ENCODE measurements around the gene WDPCP. TPM values are rescaled to one million over a fixed set of nuclear protein-coding genes. Genes with fewer than 3 reads are reported as not detected.

The WDPCP gene
- total and polyA plus RNA-seq, 5 donors from 2014 or later, result 2.9 to 9.4 (median 3.9) TPM

DNA sequence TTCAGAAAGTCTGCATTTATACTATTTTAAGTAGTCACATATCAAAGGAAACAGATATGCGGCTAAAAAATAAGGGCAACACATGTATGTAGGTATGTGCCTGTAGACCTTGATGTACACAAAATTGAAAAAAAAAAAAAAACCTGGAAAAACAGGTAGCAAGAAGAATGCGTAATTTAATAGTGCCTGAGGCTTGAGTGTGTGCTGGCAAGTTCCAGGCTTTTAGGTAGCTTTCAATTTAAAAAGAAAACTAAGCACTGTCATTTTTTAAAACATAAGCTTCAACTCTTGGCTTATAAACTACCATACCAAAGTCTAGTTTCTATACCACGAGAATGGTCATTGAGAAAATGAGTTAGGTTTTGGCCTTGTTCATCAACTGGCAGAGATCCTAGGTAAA, 465.4 kb downstream of the WDPCP start:
- Histone ChIP-seq H3K4me1 (ENCODE audit: control insufficient read depth, insufficient read depth, low read length, poor library complexity, severe bottlenecking) (no peaks in the 10 kb centered on the region), H3K36me3 (ENCODE audit: control insufficient read depth, insufficient read depth, low read length) (no peaks in the 10 kb centered on the region), H3K9me3 (ENCODE audit: control insufficient read depth in 2 of 2, low read length in 2 of 2) (no peaks in the 10 kb centered on the region), H3K27me3 (ENCODE audit: control insufficient read depth, insufficient read depth, low read length) (no peaks in the 10 kb centered on the region), H3K27ac (ENCODE audit: insufficient read depth, low read length, poor library complexity, severe bottlenecking) (no peak overlapping the region), H3K4me3 (ENCODE audit: low read depth, low read length) (no peak overlapping the region)
- Mint-ChIP-seq H3K27ac (no peak overlapping the region), H3K9me3 (peaks cover 0 to 3% (median 0%) of the 10 kb centered on the region in 7 donors), H3K36me3 (peaks cover 5% of the 10 kb centered on the region), H3K4me3 (no peak overlapping the region), H3K4me1 (no peaks in the 10 kb centered on the region), H3K27me3 (no peaks in the 10 kb centered on the region)
- DNase-seq, result no peak
- ATAC-seq (ENCODE audit: low read depth in 2 of 2), result no peak

- H3K36me3 ChIP-seq (ENCODE audit: control insufficient read depth, insufficient read depth, low read length), result no peaks in the 10 kb centered on the region
- no peaks in the 10 kb centered on the region for H3K4me1 Mint-ChIP-seq
- no peaks in the 10 kb centered on the region for H3K27me3 Mint-ChIP-seq
- no peak overlapping the region for H3K4me3 ChIP-seq (ENCODE audit: low read depth, low read length)
- no peak overlapping the region for H3K27ac ChIP-seq (ENCODE audit: insufficient read depth, low read length, poor library complexity, severe bottlenecking)
- H3K4me3 Mint-ChIP-seq, result no peak overlapping the region
- peaks cover 0 to 2% of the 10 kb centered on the region in 2 experiments for H3K9me3 ChIP-seq (ENCODE audit: control insufficient read depth in 2 of 2, low read length in 2 of 2)
- H3K9me3 Mint-ChIP-seq, result peaks cover 0 to 9% (median 0%) of the 10 kb centered on the region in 7 donors
- no peaks in the 10 kb centered on the region for H3K4me1 ChIP-seq (ENCODE audit: control insufficient read depth, insufficient read depth, low read length, poor library complexity, severe bottlenecking)
- H3K27ac Mint-ChIP-seq, result no peak overlapping the region
- DNase-seq (no peak), ATAC-seq (ENCODE audit: low read depth in 2 of 2) (no peak)
- no peaks in the 10 kb centered on the region for H3K27me3 ChIP-seq (ENCODE audit: control insufficient read depth, insufficient read depth, low read length)
- peaks cover 5% of the 10 kb centered on the region for H3K36me3 Mint-ChIP-seq
Measured at GRCh38 chr2:63121055-63121834, 467.0 kb downstream of the WDPCP start.

- H3K4me3 Mint-ChIP-seq, result no peak overlapping the region
- peaks cover 0 to 27% (median 2%) of the 10 kb centered on the region in 7 donors for H3K9me3 Mint-ChIP-seq
- H3K36me3 Mint-ChIP-seq, result peaks cover 5% of the 10 kb centered on the region
Measured at GRCh38 chr2:63118821-63119220, 469.5 kb downstream of the WDPCP start.

DNA sequence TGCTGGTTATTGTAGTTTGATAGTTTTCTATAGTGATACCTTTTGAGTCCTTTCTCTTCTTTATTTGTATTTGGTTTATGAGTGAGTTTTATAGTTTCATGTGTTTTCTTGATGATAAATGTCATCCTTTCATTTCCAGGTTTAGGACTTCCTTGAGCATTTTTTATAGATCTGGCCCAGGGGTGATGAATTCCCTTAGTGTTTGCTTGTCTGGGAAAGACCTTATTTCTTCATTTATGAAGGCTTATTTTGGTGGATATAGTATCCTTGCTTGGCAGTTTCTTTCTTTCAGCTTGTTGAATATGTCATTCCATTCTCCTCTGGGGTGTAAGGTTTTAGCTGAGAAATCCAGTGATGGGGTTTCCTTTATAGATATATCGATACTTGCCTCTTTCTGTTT, 483.8 kb downstream of the WDPCP start:
- H3K4me1 Mint-ChIP-seq, result no peaks in the 10 kb centered on the region
- H3K4me1 ChIP-seq (ENCODE audit: control insufficient read depth, insufficient read depth, low read length, poor library complexity, severe bottlenecking), result no peaks in the 10 kb centered on the region
- no peaks in the 10 kb centered on the region for H3K36me3 ChIP-seq (ENCODE audit: control insufficient read depth, insufficient read depth, low read length)
- H3K9me3 Mint-ChIP-seq, result peaks cover 0 to 45% (median 12%) of the 10 kb centered on the region in 7 donors
- no peak overlapping the region for H3K27ac ChIP-seq (ENCODE audit: insufficient read depth, low read length, poor library complexity, severe bottlenecking)
- peaks cover 3% of the 10 kb centered on the region for H3K27me3 Mint-ChIP-seq
- H3K9me3 ChIP-seq (ENCODE audit: control insufficient read depth in 2 of 2, low read length in 2 of 2), result peaks cover 8 to 13% of the 10 kb centered on the region in 2 experiments
- no peak overlapping the region for H3K27ac Mint-ChIP-seq
- H3K4me3 ChIP-seq (ENCODE audit: low read depth, low read length), result no peak overlapping the region
- H3K27me3 ChIP-seq (ENCODE audit: control insufficient read depth, insufficient read depth, low read length), result no peaks in the 10 kb centered on the region
- no peaks in the 10 kb centered on the region for H3K36me3 Mint-ChIP-seq
- ATAC-seq (ENCODE audit: low read depth in 2 of 2), result no peak
- H3K4me3 Mint-ChIP-seq, result no peak overlapping the region
- no peak for DNase-seq

More at GRCh38 chr2:63118821-63119220, 469.5 kb downstream of the WDPCP start:
- no peak for ATAC-seq (ENCODE audit: low read depth in 2 of 2)
- H3K27me3 Mint-ChIP-seq, result no peaks in the 10 kb centered on the region
- H3K4me3 ChIP-seq (ENCODE audit: low read depth, low read length), result no peak overlapping the region
- H3K27ac ChIP-seq (ENCODE audit: insufficient read depth, low read length, poor library complexity, severe bottlenecking), result no peak overlapping the region
- H3K4me1 Mint-ChIP-seq, result no peaks in the 10 kb centered on the region
- no peak for DNase-seq
- H3K36me3 ChIP-seq (ENCODE audit: control insufficient read depth, insufficient read depth, low read length), result no peaks in the 10 kb centered on the region
- H3K27me3 ChIP-seq (ENCODE audit: control insufficient read depth, insufficient read depth, low read length), result no peaks in the 10 kb centered on the region
- peaks cover 0 to 2% of the 10 kb centered on the region in 2 experiments for H3K9me3 ChIP-seq (ENCODE audit: control insufficient read depth in 2 of 2, low read length in 2 of 2)
- H3K4me1 ChIP-seq (ENCODE audit: control insufficient read depth, insufficient read depth, low read length, poor library complexity, severe bottlenecking), result no peaks in the 10 kb centered on the region
- no peak overlapping the region for H3K27ac Mint-ChIP-seq

GRCh38 chr2:63101954-63102353, 486.3 kb downstream of the WDPCP start:
- Histone ChIP-seq H3K4me3 (ENCODE audit: low read depth, low read length) (no peak overlapping the region), H3K27me3 (ENCODE audit: control insufficient read depth, insufficient read depth, low read length) (no peaks in the 10 kb centered on the region), H3K36me3 (ENCODE audit: control insufficient read depth, insufficient read depth, low read length) (no peaks in the 10 kb centered on the region), H3K27ac (ENCODE audit: insufficient read depth, low read length, poor library complexity, severe bottlenecking) (no peak overlapping the region), H3K9me3 (ENCODE audit: control insufficient read depth in 2 of 2, low read length in 2 of 2) (peaks cover 8 to 13% of the 10 kb centered on the region in 2 experiments), H3K4me1 (ENCODE audit: control insufficient read depth, insufficient read depth, low read length, poor library complexity, severe bottlenecking) (no peaks in the 10 kb centered on the region)
- no peaks in the 10 kb centered on the region for H3K27me3 Mint-ChIP-seq
- H3K36me3 Mint-ChIP-seq, result no peaks in the 10 kb centered on the region
- H3K27ac Mint-ChIP-seq, result no peak overlapping the region
- H3K4me1 Mint-ChIP-seq, result no peaks in the 10 kb centered on the region
- no peak for ATAC-seq (ENCODE audit: low read depth in 2 of 2)
- no peak overlapping the region for H3K4me3 Mint-ChIP-seq
- no peak for DNase-seq
- H3K9me3 Mint-ChIP-seq, result peaks cover 0 to 37% (median 9%) of the 10 kb centered on the region in 7 donors

DNA sequence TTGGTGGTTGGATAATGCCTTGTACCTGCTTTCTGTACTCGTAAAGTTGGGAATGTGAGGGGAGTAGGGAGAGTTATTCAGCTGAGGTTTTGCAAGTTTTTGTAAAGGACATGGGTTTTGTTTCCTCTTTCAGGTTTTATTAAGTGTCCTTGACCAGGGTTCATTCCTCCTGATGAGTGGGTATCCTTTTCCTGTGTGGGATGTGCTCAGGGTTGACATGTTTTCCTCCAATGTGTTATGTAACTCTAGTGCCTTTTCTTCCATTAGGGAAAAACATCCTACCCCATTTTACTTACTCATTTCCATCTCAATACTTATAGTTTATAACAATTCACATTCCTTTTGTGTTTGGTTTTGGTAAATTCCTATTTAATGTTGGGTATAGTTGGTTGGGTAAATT, 489.2 kb downstream of the WDPCP start:
- no peak overlapping the region for H3K4me3 Mint-ChIP-seq
- DNase-seq (no peak), ATAC-seq (ENCODE audit: low read depth in 2 of 2) (no peak)
- H3K27ac ChIP-seq (ENCODE audit: insufficient read depth, low read length, poor library complexity, severe bottlenecking), result no peak overlapping the region
- peaks cover 0 to under 1% of the 10 kb centered on the region in 2 experiments for H3K9me3 ChIP-seq (ENCODE audit: control insufficient read depth in 2 of 2, low read length in 2 of 2)
- H3K4me3 ChIP-seq (ENCODE audit: low read depth, low read length), result no peak overlapping the region
- H3K9me3 Mint-ChIP-seq, result peaks cover 0 to 17% (median 3%) of the 10 kb centered on the region in 7 donors
- no peaks in the 10 kb centered on the region for H3K36me3 Mint-ChIP-seq
- no peaks in the 10 kb centered on the region for H3K36me3 ChIP-seq (ENCODE audit: control insufficient read depth, insufficient read depth, low read length)
- H3K27me3 Mint-ChIP-seq, result peaks cover 9% of the 10 kb centered on the region
- H3K27me3 ChIP-seq (ENCODE audit: control insufficient read depth, insufficient read depth, low read length), result no peaks in the 10 kb centered on the region
- no peaks in the 10 kb centered on the region for H3K4me1 ChIP-seq (ENCODE audit: control insufficient read depth, insufficient read depth, low read length, poor library complexity, severe bottlenecking)
- no peak overlapping the region for H3K27ac Mint-ChIP-seq
- no peaks in the 10 kb centered on the region for H3K4me1 Mint-ChIP-seq

- Mint-ChIP-seq H3K36me3 (no peaks in the 10 kb centered on the region), H3K4me3 (no peak overlapping the region), H3K4me1 (no peaks in the 10 kb centered on the region), H3K9me3 (peaks cover 0 to 3% (median 0%) of the 10 kb centered on the region in 7 donors), H3K27me3 (peaks cover 25% of the 10 kb centered on the region), H3K27ac (no peak overlapping the region)
- Histone ChIP-seq H3K9me3 (ENCODE audit: control insufficient read depth in 2 of 2, low read length in 2 of 2) (no peaks in the 10 kb centered on the region), H3K36me3 (ENCODE audit: control insufficient read depth, insufficient read depth, low read length) (no peaks in the 10 kb centered on the region), H3K4me3 (ENCODE audit: low read depth, low read length) (no peak overlapping the region), H3K27me3 (ENCODE audit: control insufficient read depth, insufficient read depth, low read length) (no peaks in the 10 kb centered on the region), H3K4me1 (ENCODE audit: control insufficient read depth, insufficient read depth, low read length, poor library complexity, severe bottlenecking) (no peaks in the 10 kb centered on the region), H3K27ac (ENCODE audit: insufficient read depth, low read length, poor library complexity, severe bottlenecking) (no peak overlapping the region)
- ATAC-seq (ENCODE audit: low read depth in 2 of 2) (no peak), DNase-seq (no peak)
Measured at GRCh38 chr2:63096491-63096890, 491.8 kb downstream of the WDPCP start.

GRCh38 chr2:63093502-63093901, 494.8 kb downstream of the WDPCP start:
- Histone ChIP-seq H3K27me3 (ENCODE audit: control insufficient read depth, insufficient read depth, low read length) (no peaks in the 10 kb centered on the region), H3K4me1 (ENCODE audit: control insufficient read depth, insufficient read depth, low read length, poor library complexity, severe bottlenecking) (no peaks in the 10 kb centered on the region), H3K9me3 (ENCODE audit: control insufficient read depth in 2 of 2, low read length in 2 of 2) (no peaks in the 10 kb centered on the region), H3K4me3 (ENCODE audit: low read depth, low read length) (no peak overlapping the region), H3K36me3 (ENCODE audit: control insufficient read depth, insufficient read depth, low read length) (no peaks in the 10 kb centered on the region), H3K27ac (ENCODE audit: insufficient read depth, low read length, poor library complexity, severe bottlenecking) (no peak overlapping the region)
- no peak for DNase-seq
- H3K36me3 Mint-ChIP-seq, result no peaks in the 10 kb centered on the region
- ATAC-seq (ENCODE audit: low read depth in 2 of 2), result no peak
- H3K27ac Mint-ChIP-seq, result no peak overlapping the region
- no peaks in the 10 kb centered on the region for H3K4me1 Mint-ChIP-seq
- peaks cover 29% of the 10 kb centered on the region for H3K27me3 Mint-ChIP-seq
- no peak overlapping the region for H3K4me3 Mint-ChIP-seq
- H3K9me3 Mint-ChIP-seq, result peaks cover 0 to 5% (median 0%) of the 10 kb centered on the region in 7 donors

Data from CD4-positive, CD25-positive, alpha-beta regulatory T cell (primary cell).